SK-N-SH (cell line): ENCODE results near the gene FKBP5. TPM values are rescaled to one million over a fixed set of nuclear protein-coding genes. Genes with fewer than 3 reads are reported as not detected.

Experiments
- CTCF ChIA-PET: fragments of 300-600, 350-600 bp; formaldehyde crosslinking; extraction: SDS; loops from one replicate; lab custom pipeline; 2021; lab: Yijun Ruan, JAX
- POLR2A ChIA-PET: fragments of 350-600 bp; sonication (Branson Sonifier 250); formaldehyde crosslinking; extraction: SDS; loops from one replicate; lab custom pipeline; 2020; ENCODE audit warnings: antibody characterized with exemption, inconsistent platforms; lab: Yijun Ruan, JAX
- DNase-seq: peaks from one replicate; pipeline ENCODE4 v3.0.0; 2012
- H2AFZ ChIP-seq: fragments of 200-600 bp; sonication (generic); 2 replicates; pipeline ENCODE4 v1.8.1; 2016; ENCODE audit warnings: antibody characterized with exemption, mild to moderate bottlenecking, low read depth
- H3F3A ChIP-seq: fragments of 200-600 bp; sonication (generic); replicated peaks from 2 replicates; pipeline ENCODE3; 2016; ENCODE audit warnings: antibody characterized with exemption, mild to moderate bottlenecking; ENCODE audit not compliant: insufficient read depth
- H3K27ac ChIP-seq, 2 experiments: fragments of 200-500 bp in 1 of 2; fragments of 200-600 bp in 1 of 2; sonication (Bioruptor generic) in 1 of 2; sonication (generic), shearing (Covaris generic) in 1 of 2; 2 replicates each; pipeline versions ENCODE4 v1.5.1 to v1.6.1; 2014 to 2016; ENCODE audit warnings: low read depth in 2 of 2, inconsistent platforms in 1 of 2, low read length in 1 of 2, mild to moderate bottlenecking in 1 of 2, mixed read lengths in 1 of 2
- H3K27me3 ChIP-seq: fragments of 200-600 bp; sonication (generic), shearing (Covaris generic); 2 replicates; pipeline ENCODE4 v1.6.1; 2016; ENCODE audit warnings: mixed run types; ENCODE audit not compliant: insufficient read depth
- H3K36me3 ChIP-seq, 2 experiments: fragments of 200-500 bp in 1 of 2; fragments of 200-600 bp in 1 of 2; sonication (Bioruptor generic) in 1 of 2; sonication (generic) in 1 of 2; replicated peaks in 1 of 2; 2 replicates each; pipeline versions ENCODE3 to v1.5.1; 2014 to 2016; ENCODE audit warnings: low read length in 1 of 2, mild to moderate bottlenecking in 1 of 2; ENCODE audit not compliant: insufficient read depth in 2 of 2, control insufficient read depth in 1 of 2
- H3K4me1 ChIP-seq, 2 experiments: fragments of 200-500 bp in 1 of 2; fragments of 200-600 bp in 1 of 2; sonication (Bioruptor generic) in 1 of 2; sonication (generic), shearing (Covaris generic) in 1 of 2; 2 replicates each; pipeline versions ENCODE4 v1.5.1 to v1.6.1; 2014 to 2016; ENCODE audit warnings: low read depth in 1 of 2, low read length in 1 of 2, mixed run types in 1 of 2; ENCODE audit not compliant: insufficient read depth in 2 of 2, control insufficient read depth in 1 of 2
- H3K4me2 ChIP-seq: fragments of 200-600 bp; sonication (generic), shearing (Covaris generic); 2 replicates; pipeline ENCODE4 v1.6.1; 2017; ENCODE audit warnings: mixed run types
- H3K4me3 ChIP-seq, 2 experiments: fragments of 200-500 bp in 1 of 2; fragments of 200-600 bp in 1 of 2; sonication (Bioruptor generic) in 1 of 2; sonication (generic), shearing (Covaris generic) in 1 of 2; 2 replicates each; pipeline versions ENCODE4 v1.5.1 to v1.8.1; 2014 to 2016; ENCODE audit warnings: low read depth in 2 of 2, inconsistent platforms in 1 of 2, low read length in 1 of 2, mild to moderate bottlenecking in 1 of 2, mixed read lengths in 1 of 2, moderate library complexity in 1 of 2
- H3K79me2 ChIP-seq: fragments of 200-600 bp; sonication (generic); 2 replicates; pipeline ENCODE4 v1.8.1; 2017; ENCODE audit warnings: mild to moderate bottlenecking; ENCODE audit not compliant: insufficient read depth
- H3K9ac ChIP-seq: fragments of 200-600 bp; sonication (generic); 2 replicates; pipeline ENCODE4 v1.6.1; 2017; ENCODE audit warnings: mixed run types
- H3K9me2 ChIP-seq: fragments of 200-600 bp; sonication (generic); 2 replicates; pipeline ENCODE4 v1.6.1; 2017; ENCODE audit warnings: mixed run types
- H3K9me3 ChIP-seq: fragments of 200-600 bp; sonication (generic); 2 replicates; pipeline ENCODE4 v1.6.1; 2017; ENCODE audit warnings: mixed run types, mild to moderate bottlenecking, moderate library complexity
- H4K20me1 ChIP-seq: fragments of 200-600 bp; sonication (generic); 2 replicates; pipeline ENCODE4 v1.6.1; 2017; ENCODE audit warnings: mild to moderate bottlenecking, mixed run types; ENCODE audit not compliant: insufficient read depth
- CHD2 ChIP-seq: fragments of 150-350 bp; IDR thresholded peaks from 2 replicates; pipeline ENCODE4 v1.6.1; 2018; ENCODE audit warnings: low read length; ENCODE audit not compliant: partially characterized antibody
- ELF1 ChIP-seq: IDR thresholded peaks from 2 replicates; pipeline ENCODE4 v1.4.0; 2012
- EZH2phosphoT487 ChIP-seq: fragments of 200-600 bp; sonication (generic); IDR thresholded peaks from 2 replicates; pipeline ENCODE4 v1.6.1; 2017; ENCODE audit warnings: low read depth, mixed run types, mild to moderate bottlenecking, antibody characterized with exemption, moderate library complexity, borderline replicate concordance
- FOSL2 ChIP-seq: IDR thresholded peaks from 2 replicates; pipeline ENCODE4 v1.4.0; 2012; ENCODE audit warnings: low read depth, mild to moderate bottlenecking, moderate library complexity, borderline replicate concordance
- FOXJ3 ChIP-seq: sonication (generic); formaldehyde crosslinking; IDR thresholded peaks from 2 replicates; pipeline ENCODE4 v1.5.1; 2020; ENCODE audit warnings: mild to moderate bottlenecking, missing genetic modification reagents
- FOXM1 ChIP-seq: IDR thresholded peaks from 2 replicates; pipeline ENCODE4 v1.4.0; 2012; ENCODE audit warnings: low read depth, mild to moderate bottlenecking
- JUND ChIP-seq: IDR thresholded peaks from 2 replicates; pipeline ENCODE4 v1.4.0; 2012
- MXI1 ChIP-seq: IDR thresholded peaks from 2 replicates; pipeline ENCODE4 v1.6.1; 2012; ENCODE audit warnings: mild to moderate bottlenecking, low read depth, low read length, improper control_type of control experiment
- NFIC ChIP-seq: IDR thresholded peaks from 2 replicates; pipeline ENCODE4 v1.4.0; 2012; ENCODE audit warnings: borderline replicate concordance
- NRF1 ChIP-seq: IDR thresholded peaks from 2 replicates; pipeline ENCODE4 v1.6.1; 2012; ENCODE audit warnings: low read depth, mild to moderate bottlenecking, low read length
- POLR2AphosphoS5 ChIP-seq: IDR thresholded peaks from 2 replicates; pipeline ENCODE4 v1.6.1; 2012; ENCODE audit warnings: low read depth, low read length
- RCOR1 ChIP-seq: fragments of 150-350 bp; IDR thresholded peaks from 2 replicates; pipeline ENCODE4 v1.6.1; 2017; ENCODE audit warnings: antibody characterized with exemption, low read length
- RFX5 ChIP-seq: IDR thresholded peaks from 2 replicates; pipeline ENCODE4 v1.6.1; 2012; ENCODE audit warnings: mild to moderate bottlenecking, improper control_type of control experiment, low read length
- RXRA ChIP-seq: IDR thresholded peaks from 2 replicates; pipeline ENCODE4 v1.4.0; 2012; ENCODE audit warnings: low read depth, mild to moderate bottlenecking, borderline replicate concordance
- TCF12 ChIP-seq: IDR thresholded peaks from 2 replicates; pipeline ENCODE4 v1.4.0; 2012
- TEAD4 ChIP-seq: IDR thresholded peaks from 2 replicates; pipeline ENCODE4 v1.4.0; 2012; ENCODE audit warnings: mild to moderate bottlenecking, borderline replicate concordance; ENCODE audit not compliant: insufficient read depth
- WGBS: methylation state at CpG from one replicate; pipeline ENCODE4 v1.1.6; 2017; ENCODE audit warnings: low lambda C conversion rate; 5-methylcytosine and 5-hydroxymethylcytosine counted together
- polyA plus RNA-seq, 3 experiments: library from polyadenylated mRNA; depleted of rRNA; stranded (reverse); fragments of >200 nt; gene quantifications; 2 replicates each; pipeline ENCODE4 v1.2.3, GENCODE V29; 2012
- TF ChIP-seq, protein P1 (sequence below): IDR thresholded peaks from 2 replicates; pipeline ENCODE4 v1.6.1; 2012; ENCODE audit warnings: mild to moderate bottlenecking, low read depth, low read length, moderate library complexity
- TF ChIP-seq, protein P2 (sequence below): fragments of 150-350 bp; IDR thresholded peaks from 2 replicates; pipeline ENCODE4 v1.6.1; 2016; ENCODE audit warnings: mild to moderate bottlenecking, low read depth, low read length
- TF ChIP-seq, protein P3 (sequence below): IDR thresholded peaks from 2 replicates; pipeline ENCODE4 v1.4.0; 2012; ENCODE audit warnings: low read depth, borderline replicate concordance

The FKBP5 gene
- polyA plus RNA-seq, 1 of the 3 experiments (the other 2 are of a cell fraction), result 5.1 TPM

- no peak overlapping the region for H3K27ac ChIP-seq
- no peak for TF ChIP-seq CHD2
- TF ChIP-seq RFX5, result no peak
- TF ChIP-seq, protein P1, sequence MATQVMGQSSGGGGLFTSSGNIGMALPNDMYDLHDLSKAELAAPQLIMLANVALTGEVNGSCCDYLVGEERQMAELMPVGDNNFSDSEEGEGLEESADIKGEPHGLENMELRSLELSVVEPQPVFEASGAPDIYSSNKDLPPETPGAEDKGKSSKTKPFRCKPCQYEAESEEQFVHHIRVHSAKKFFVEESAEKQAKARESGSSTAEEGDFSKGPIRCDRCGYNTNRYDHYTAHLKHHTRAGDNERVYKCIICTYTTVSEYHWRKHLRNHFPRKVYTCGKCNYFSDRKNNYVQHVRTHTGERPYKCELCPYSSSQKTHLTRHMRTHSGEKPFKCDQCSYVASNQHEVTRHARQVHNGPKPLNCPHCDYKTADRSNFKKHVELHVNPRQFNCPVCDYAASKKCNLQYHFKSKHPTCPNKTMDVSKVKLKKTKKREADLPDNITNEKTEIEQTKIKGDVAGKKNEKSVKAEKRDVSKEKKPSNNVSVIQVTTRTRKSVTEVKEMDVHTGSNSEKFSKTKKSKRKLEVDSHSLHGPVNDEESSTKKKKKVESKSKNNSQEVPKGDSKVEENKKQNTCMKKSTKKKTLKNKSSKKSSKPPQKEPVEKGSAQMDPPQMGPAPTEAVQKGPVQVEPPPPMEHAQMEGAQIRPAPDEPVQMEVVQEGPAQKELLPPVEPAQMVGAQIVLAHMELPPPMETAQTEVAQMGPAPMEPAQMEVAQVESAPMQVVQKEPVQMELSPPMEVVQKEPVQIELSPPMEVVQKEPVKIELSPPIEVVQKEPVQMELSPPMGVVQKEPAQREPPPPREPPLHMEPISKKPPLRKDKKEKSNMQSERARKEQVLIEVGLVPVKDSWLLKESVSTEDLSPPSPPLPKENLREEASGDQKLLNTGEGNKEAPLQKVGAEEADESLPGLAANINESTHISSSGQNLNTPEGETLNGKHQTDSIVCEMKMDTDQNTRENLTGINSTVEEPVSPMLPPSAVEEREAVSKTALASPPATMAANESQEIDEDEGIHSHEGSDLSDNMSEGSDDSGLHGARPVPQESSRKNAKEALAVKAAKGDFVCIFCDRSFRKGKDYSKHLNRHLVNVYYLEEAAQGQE, result no peak
- TF ChIP-seq ELF1, result no peak
- TF ChIP-seq FOXJ3 (CRISPR knock-in tag), result no peak
- TF ChIP-seq RXRA, result no peak
- no peak for TF ChIP-seq TCF12
- no peak for TF ChIP-seq FOSL2
- TF ChIP-seq RCOR1, result no peak
- TF ChIP-seq, protein P2, sequence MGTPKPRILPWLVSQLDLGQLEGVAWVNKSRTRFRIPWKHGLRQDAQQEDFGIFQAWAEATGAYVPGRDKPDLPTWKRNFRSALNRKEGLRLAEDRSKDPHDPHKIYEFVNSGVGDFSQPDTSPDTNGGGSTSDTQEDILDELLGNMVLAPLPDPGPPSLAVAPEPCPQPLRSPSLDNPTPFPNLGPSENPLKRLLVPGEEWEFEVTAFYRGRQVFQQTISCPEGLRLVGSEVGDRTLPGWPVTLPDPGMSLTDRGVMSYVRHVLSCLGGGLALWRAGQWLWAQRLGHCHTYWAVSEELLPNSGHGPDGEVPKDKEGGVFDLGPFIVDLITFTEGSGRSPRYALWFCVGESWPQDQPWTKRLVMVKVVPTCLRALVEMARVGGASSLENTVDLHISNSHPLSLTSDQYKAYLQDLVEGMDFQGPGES, result no peak
- no peak for TF ChIP-seq EZH2phosphoT487
- TF ChIP-seq TEAD4, result no peak
- no peak for TF ChIP-seq POLR2AphosphoS5
- TF ChIP-seq, protein P3, sequence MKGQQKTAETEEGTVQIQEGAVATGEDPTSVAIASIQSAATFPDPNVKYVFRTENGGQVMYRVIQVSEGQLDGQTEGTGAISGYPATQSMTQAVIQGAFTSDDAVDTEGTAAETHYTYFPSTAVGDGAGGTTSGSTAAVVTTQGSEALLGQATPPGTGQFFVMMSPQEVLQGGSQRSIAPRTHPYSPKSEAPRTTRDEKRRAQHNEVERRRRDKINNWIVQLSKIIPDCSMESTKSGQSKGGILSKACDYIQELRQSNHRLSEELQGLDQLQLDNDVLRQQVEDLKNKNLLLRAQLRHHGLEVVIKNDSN, result no peak
- TF ChIP-seq MXI1, result no peak
- TF ChIP-seq JUND, result no peak
- TF ChIP-seq NRF1, result no peak
- TF ChIP-seq FOXM1, result no peak
- no peak for TF ChIP-seq NFIC
- TF ChIP-seq, all 33 proteins: peak for 0
- Histone ChIP-seq H3F3A (no peaks in the 10 kb centered on the region), H3K9me2 (no peaks in the 10 kb centered on the region), H3K9ac (no peak overlapping the region), H2AFZ (no peak overlapping the region), H3K9me3 (no peaks in the 10 kb centered on the region), H3K4me1 (no peaks in the 10 kb centered on the region; a peak in 1 of 4 replicates), H3K79me2 (no peaks in the 10 kb centered on the region), H3K36me3 (no peaks in the 10 kb centered on the region), H3K4me2 (no peak overlapping the region), H3K27me3 (no peaks in the 10 kb centered on the region), H4K20me1 (no peaks in the 10 kb centered on the region), H3K4me3 (no peak overlapping the region)
- DNase-seq, result no peak
- POLR2A ChIA-PET, result no interaction called here
- 45% methylated on average over 4 of the region's 6 CpGs for WGBS
- CTCF ChIA-PET, result interaction anchor here (0.7 to 1.7 kb wide), 2 partner anchors 20 to 179 kb away, joined by 3 to 4 read pairs; no protein-coding TSS in a partner anchor
These were observed 131.5 kb downstream of the FKBP5 start for GRCh38 chr6:35557239-35557638.
